SH-SY5Y (cell line): ENCODE results near the gene PITPNC1.

Experiments used
- GATA2 ChIP-seq: IDR thresholded peaks from 2 replicates; pipeline ENCODE4 v1.6.1; 2011; ENCODE audit warnings: mild to moderate bottlenecking, low read depth, low read length
- GATA3 ChIP-seq: IDR thresholded peaks from 2 replicates; pipeline ENCODE4 v1.6.1; 2011; ENCODE audit warnings: low read depth, mild to moderate bottlenecking, low read length, moderate library complexity

GRCh38 chr17:67569015-67569451, 192.0 kb downstream of the PITPNC1 start:
- TF ChIP-seq GATA2 (no peak), GATA3 (no peak)
